Glomerular visceral epithelial cell (primary cell): ENCODE data around the gene TOB1.
"Not testable (repeated sequence)": the region's sequence is repeated elsewhere in the genome, so short reads cannot be mapped to it uniquely, and the experiment has no call there.

Experiments used
- DNase-seq: peaks from one replicate; pipeline ENCODE4 v3.0.0-alpha.2; 2016; ENCODE audit errors: extremely low spot score

TOB1 gene

GRCh38 chr17:50868602-50869001, 2.4 kb upstream of the TOB1 start:
- DNase-seq: no peak

GRCh38 chr17:50868140-50868438, 1.9 kb upstream of the TOB1 start:
- no peak for DNase-seq

GRCh38 chr17:50867363-50868139, 1.4 kb upstream of the TOB1 start:
- DNase-seq: peak; percentile 97

GRCh38 chr17:50866950-50867362, 802 bp upstream of the TOB1 start:
- no peak for DNase-seq

- DNase-seq: no peak
Measured at GRCh38 chr17:50865868-50866260, 290 bp downstream of the TOB1 start.

GRCh38 chr17:50865060-50865867, 890 bp downstream of the TOB1 start:
- DNase-seq: peak; percentile 62

- DNase-seq: no peak
Measured at GRCh38 chr17:50864747-50865059, 1.5 kb downstream of the TOB1 start.

GRCh38 chr17:50863931-50864330, 2.2 kb downstream of the TOB1 start:
- no peak for DNase-seq

GRCh38 chr17:50863221-50863843, 2.8 kb downstream of the TOB1 start:
- peak; percentile 42 for DNase-seq

- no peak for DNase-seq
Measured at GRCh38 chr17:50861822-50862528, 4.2 kb downstream of the TOB1 start.

GRCh38 chr17:50861334-50861676, 4.8 kb downstream of the TOB1 start:
- DNase-seq: no peak

- not testable (repeated sequence) for DNase-seq
Measured at GRCh38 chr17:50859727-50860126, 6.4 kb downstream of the TOB1 start.

GRCh38 chr17:50858486-50859225, 7.5 kb downstream of the TOB1 start:
- DNase-seq: no peak

GRCh38 chr17:50856431-50856830, 9.7 kb downstream of the TOB1 start:
- no peak for DNase-seq

- DNase-seq: no peak
Measured at GRCh38 chr17:50855708-50856330, 10.3 kb downstream of the TOB1 start.

GRCh38 chr17:50853781-50854180, 12.4 kb downstream of the TOB1 start:
- DNase-seq: no peak

GRCh38 chr17:50853015-50853615, 13.0 kb downstream of the TOB1 start:
- no peak for DNase-seq

- no peak for DNase-seq
Measured at GRCh38 chr17:50850640-50851039, 15.5 kb downstream of the TOB1 start.

- DNase-seq: no peak
Measured at GRCh38 chr17:50848711-50849110, 17.4 kb downstream of the TOB1 start.

GRCh38 chr17:50848039-50848438, 18.1 kb downstream of the TOB1 start:
- no peak for DNase-seq

- DNase-seq: no peak
Measured at GRCh38 chr17:50847566-50847965, 18.6 kb downstream of the TOB1 start.
